PFSK-1 (cell line): Measurements from ENCODE around the gene CORO2B.
A peak's percentile ranks its signal among the peaks of the same experiment; 100 is the strongest.

Experiments used
- FOXP2 ChIP-seq: optimal IDR thresholded peaks from 2 replicates; pipeline ENCODE3; 2011; ENCODE audit warnings: borderline replicate concordance, control low read depth, inconsistent platforms; ENCODE audit not compliant: insufficient read depth; ENCODE audit errors: extremely low read length, extremely low read depth
- POLR2AphosphoS5 ChIP-seq: IDR thresholded peaks from 2 replicates; pipeline ENCODE4 v1.6.1; 2012; ENCODE audit warnings: low read depth, mild to moderate bottlenecking, control low read depth, low read length, moderate library complexity
- REST ChIP-seq, 2 experiments: IDR thresholded peaks; 2 replicates each; pipeline versions ENCODE4 v1.6.1 to v1.8.0; 2011 to 2012; ENCODE audit warnings: low read depth in 2 of 2, low read length in 2 of 2, control low read depth in 1 of 2, inconsistent platforms in 1 of 2, mild to moderate bottlenecking in 1 of 2, moderate library complexity in 1 of 2; ENCODE audit not compliant: insufficient read depth in 1 of 2
- SIN3A ChIP-seq: IDR thresholded peaks from 2 replicates; pipeline ENCODE4 v1.6.1; 2012; ENCODE audit warnings: mild to moderate bottlenecking, low read length, moderate library complexity, borderline replicate concordance; ENCODE audit not compliant: insufficient read depth
- TAF1 ChIP-seq: IDR thresholded peaks from 2 replicates; pipeline ENCODE4 v1.6.1; 2012; ENCODE audit warnings: low read length, control low read depth, borderline replicate concordance; ENCODE audit not compliant: insufficient read depth

Gene CORO2B

GRCh38 chr15:68552344-68552743, 26.4 kb upstream of the CORO2B start:
- TF ChIP-seq FOXP2 (no peak), TAF1 (no peak), SIN3A (no peak), POLR2AphosphoS5 (no peak), REST (IDR thresholded peaks at IDR 0.05; ENCODE audit: insufficient read depth in 1 of 2, low read depth in 2 of 2, low read length in 2 of 2) (no peak)

- TF ChIP-seq REST (IDR thresholded peaks at IDR 0.05; ENCODE audit: insufficient read depth in 1 of 2, low read depth in 2 of 2, low read length in 2 of 2) (no peak), SIN3A (no peak), TAF1 (no peak), POLR2AphosphoS5 (no peak), FOXP2 (no peak)
Observed at GRCh38 chr15:68552773-68553172, 26.0 kb upstream of the CORO2B start.

DNA sequence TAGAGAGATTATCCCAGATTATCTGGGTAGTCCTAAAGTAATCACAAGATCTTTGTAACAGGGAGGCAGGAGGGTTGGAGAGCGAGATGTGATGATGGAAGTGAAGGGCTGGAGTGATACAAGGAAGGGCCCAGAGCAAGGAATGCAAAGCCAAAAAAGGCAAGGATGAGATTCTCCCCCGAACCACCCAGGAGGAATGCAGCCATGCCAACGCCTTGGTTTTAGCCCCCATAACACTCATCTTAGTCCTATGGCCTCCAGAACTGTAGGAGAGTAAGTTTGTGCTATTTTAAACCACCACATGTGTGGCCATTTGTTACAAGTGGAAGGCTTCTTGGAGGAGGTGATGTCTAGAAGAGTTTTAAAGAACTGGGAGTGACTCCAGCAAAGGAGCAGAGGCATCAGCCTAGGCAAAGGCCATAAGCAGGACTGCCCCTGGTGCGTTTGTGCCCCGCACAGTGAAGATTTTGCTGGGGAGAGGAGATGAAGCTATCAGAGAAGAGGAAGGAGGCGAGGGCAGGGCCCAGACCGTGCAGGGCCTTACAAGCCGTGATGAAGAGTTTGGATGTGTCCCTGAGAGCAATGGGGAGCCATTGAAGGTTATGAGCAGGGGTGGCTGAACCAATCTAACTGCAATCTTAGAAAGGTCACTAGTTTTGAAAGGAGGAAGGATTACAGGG, 25.3 kb upstream of the CORO2B start:
- TF ChIP-seq TAF1 = peak; percentile 19; the same call in 1 of the 2 replicates
- no peak for TF ChIP-seq SIN3A
- no peak for TF ChIP-seq REST (IDR thresholded peaks at IDR 0.05; ENCODE audit: insufficient read depth in 1 of 2, low read depth in 2 of 2, low read length in 2 of 2)

GRCh38 chr15:68553994-68554720, 24.6 kb upstream of the CORO2B start:
- TF ChIP-seq SIN3A (no peak), FOXP2 (no peak), POLR2AphosphoS5 (no peak), TAF1 (no peak), REST (IDR thresholded peaks at IDR 0.05; ENCODE audit: insufficient read depth in 1 of 2, low read depth in 2 of 2, low read length in 2 of 2) (no peak)
